GM23338 (cell line): ENCODE measurements around the gene FKBP9. TPM values are rescaled to one million over a fixed set of nuclear protein-coding genes. Genes with fewer than 3 reads are reported as not detected.

Experiments
- ATAC-seq: fragments of 200-7000 bp; cut with Tn5 transposase; 3 replicates; pipeline ENCODE4 v1.9.1; 2020
- DNase-seq: peaks from one replicate; pipeline ENCODE4 v3.0.0-alpha.2; 2015; ENCODE audit warnings: low spot score
- H2AFZ ChIP-seq: fragments of 200-600 bp; sonication (generic); 2 replicates; pipeline ENCODE4 v1.8.0; 2016; ENCODE audit warnings: antibody characterized with exemption, mild to moderate bottlenecking, moderate library complexity
- H3F3A ChIP-seq: fragments of 200-600 bp; sonication (generic); replicated peaks from 2 replicates; pipeline ENCODE4 v1.8.0; 2017; ENCODE audit warnings: antibody characterized with exemption, mixed run types, low read depth
- H3K27ac ChIP-seq: fragments of 200-600 bp; sonication (generic); 2 replicates; pipeline ENCODE4 v1.6.1; 2016; ENCODE audit warnings: low read depth
- H3K27me3 ChIP-seq: fragments of 200-600 bp; sonication (generic); 2 replicates; pipeline ENCODE4 v1.8.0; 2016; ENCODE audit warnings: mild to moderate bottlenecking, mixed run types, moderate library complexity; ENCODE audit not compliant: insufficient read depth
- H3K36me3 ChIP-seq: fragments of 200-600 bp; sonication (generic); 2 replicates; pipeline ENCODE4 v1.8.0; 2016; ENCODE audit warnings: mild to moderate bottlenecking; ENCODE audit not compliant: insufficient read depth
- H3K4me1 ChIP-seq: fragments of 200-600 bp; sonication (generic); 2 replicates; pipeline ENCODE4 v1.8.0; 2016; ENCODE audit warnings: mild to moderate bottlenecking, moderate library complexity; ENCODE audit not compliant: insufficient read depth
- H3K4me2 ChIP-seq: fragments of 200-600 bp; sonication (generic); 2 replicates; pipeline ENCODE4 v1.7.1; 2017; ENCODE audit warnings: mixed run types
- H3K4me3 ChIP-seq: fragments of 200-600 bp; sonication (generic); 2 replicates; pipeline ENCODE4 v1.6.1; 2016; ENCODE audit warnings: mixed run types
- H3K79me2 ChIP-seq: fragments of 200-600 bp; sonication (generic); replicated peaks from 2 replicates; pipeline ENCODE4 v1.8.0; 2017; ENCODE audit warnings: mild to moderate bottlenecking; ENCODE audit not compliant: insufficient read depth
- H3K9me2 ChIP-seq: fragments of 200-600 bp; sonication (generic); 2 replicates; pipeline ENCODE4 v1.8.0; 2017; ENCODE audit not compliant: insufficient read depth
- H4K20me1 ChIP-seq: fragments of 200-600 bp; sonication (generic); replicated peaks from 2 replicates; pipeline ENCODE4 v1.8.0; 2017; ENCODE audit warnings: mild to moderate bottlenecking; ENCODE audit not compliant: insufficient read depth
- H3K27ac Mint-ChIP-seq: 2 replicates; pipeline ENCODE4 v1.8.0; 2020; ENCODE audit warnings: inconsistent platforms, mild to moderate bottlenecking, moderate library complexity, mixed read lengths
- H3K27me3 Mint-ChIP-seq: 3 replicates; pipeline ENCODE4 v1.8.0; 2022; ENCODE audit warnings: low read depth, mild to moderate bottlenecking, moderate library complexity, mixed read lengths, inconsistent platforms; ENCODE audit not compliant: insufficient read depth, poor library complexity
- H3K36me3 Mint-ChIP-seq: 3 replicates; pipeline ENCODE4 v1.8.0; 2021; ENCODE audit warnings: low read depth, mild to moderate bottlenecking, inconsistent platforms, moderate library complexity, mixed read lengths
- H3K4me1 Mint-ChIP-seq: 3 replicates; pipeline ENCODE4 v1.8.0; 2020; ENCODE audit warnings: mild to moderate bottlenecking, inconsistent platforms, mixed read lengths
- H3K4me3 Mint-ChIP-seq: 3 replicates; pipeline ENCODE4 v1.8.0; 2021; ENCODE audit warnings: moderate library complexity, mild to moderate bottlenecking, inconsistent platforms, mixed read lengths
- H3K9me3 Mint-ChIP-seq: 3 replicates; pipeline ENCODE4 v1.8.0; 2020; ENCODE audit warnings: moderate library complexity, mild to moderate bottlenecking, inconsistent platforms, mixed read lengths
- CREB1 ChIP-seq: fragments of 250-450 bp; sonication (Bioruptor Pico); IDR thresholded peaks from 2 replicates; pipeline ENCODE4 v1.5.0; 2020; ENCODE audit warnings: low read depth, mild to moderate bottlenecking, moderate library complexity
- EZH2 ChIP-seq: fragments of 200-600 bp; sonication (generic); IDR thresholded peaks from one replicate; pipeline ENCODE4 v1.8.0; 2017; ENCODE audit warnings: antibody characterized with exemption, mild to moderate bottlenecking, low read depth; ENCODE audit not compliant: unreplicated experiment
- JUNB ChIP-seq: IDR thresholded peaks from one replicate; pipeline ENCODE4 v1.6.1; 2016; ENCODE audit warnings: antibody characterized with exemption; ENCODE audit not compliant: unreplicated experiment
- NANOG ChIP-seq: IDR thresholded peaks from 2 replicates; pipeline ENCODE4 v1.6.1; 2016; ENCODE audit warnings: antibody characterized with exemption, borderline replicate concordance
- ZNF114 ChIP-seq: fragments of 250-450 bp; sonication (Bioruptor Pico); IDR thresholded peaks from 2 replicates; pipeline ENCODE4 v1.5.0; 2020; ENCODE audit warnings: mild to moderate bottlenecking, moderate library complexity
- ZNF331 ChIP-seq: fragments of 250-450 bp; sonication (Bioruptor Pico); IDR thresholded peaks from 2 replicates; pipeline ENCODE4 v1.5.0; 2020; ENCODE audit warnings: low read depth, mild to moderate bottlenecking, moderate library complexity
- polyA plus RNA-seq: library from polyadenylated mRNA; unstranded; fragments of >200 nt; fragmentation: Nextera tagmentation; extraction: Ambion mirVana; gene quantifications from 2 replicates; pipeline ENCODE4 v1.2.1, GENCODE V29; 2016
- total RNA-seq: library from RNA; depleted of rRNA; stranded (reverse); fragments of >200 nt; shearing (Covaris generic); gene quantifications from 2 replicates; pipeline ENCODE4 v1.2.3, GENCODE V29; 2014
- TF ChIP-seq, protein P1 (sequence below): IDR thresholded peaks from one replicate; pipeline ENCODE4 v1.6.1; 2018; ENCODE audit warnings: antibody characterized with exemption; ENCODE audit not compliant: unreplicated experiment
- TF ChIP-seq, protein P2 (sequence below), 2 experiments: fragments of 200-600 bp in 1 of 2; sonication (generic) in 1 of 2; conservative IDR thresholded peaks; 2 replicates each; pipeline versions ENCODE4 v1.5.1 to v1.6.1; 2016 to 2017; ENCODE audit warnings: antibody characterized with exemption in 2 of 2, low read depth in 2 of 2, mild to moderate bottlenecking in 2 of 2, moderate library complexity in 1 of 2
- TF ChIP-seq, protein P3 (sequence below): IDR thresholded peaks from 2 replicates; pipeline ENCODE4 v1.6.1; 2016; ENCODE audit warnings: antibody characterized with exemption

FKBP9 gene
- total and polyA plus RNA-seq, 2 experiments from 2014 or later, result 5.2 to 15.8 TPM

DNA sequence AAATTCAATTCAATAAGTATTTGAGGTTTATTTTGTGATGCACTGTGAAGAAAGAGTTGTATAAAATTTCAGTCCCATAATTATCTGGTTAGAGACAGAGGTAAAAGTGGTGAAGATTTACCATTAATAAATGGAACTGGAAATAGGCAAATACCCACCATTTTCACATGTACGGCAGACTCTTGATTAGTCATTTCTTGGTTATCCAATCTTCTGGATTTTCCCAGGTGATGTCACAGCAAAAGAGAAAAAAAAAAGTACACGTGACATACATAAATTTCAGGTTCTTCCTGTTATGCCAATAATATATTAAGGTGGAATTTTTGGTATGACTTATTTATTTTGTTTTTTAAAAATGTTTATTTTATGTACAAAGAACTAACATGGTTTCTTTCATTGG is 78.5 kb downstream of the FKBP9 start:
- ATAC-seq (no peak), DNase-seq (no peak)
- Histone ChIP-seq H3K4me2 (no peak overlapping the region), H3K27ac (no peak overlapping the region), H3K4me1 (no peaks in the 10 kb centered on the region), H3K9me2 (no peaks in the 10 kb centered on the region), H3K79me2 (peaks cover 76% of the 10 kb centered on the region), H2AFZ (no peak overlapping the region), H3K36me3 (no peaks in the 10 kb centered on the region), H3K4me3 (no peak overlapping the region), H4K20me1 (peaks cover 35% of the 10 kb centered on the region), H3F3A (no peaks in the 10 kb centered on the region), H3K27me3 (no peaks in the 10 kb centered on the region)
- Mint-ChIP-seq H3K27ac (no peak overlapping the region), H3K4me3 (no peak overlapping the region), H3K4me1 (peaks cover 5% of the 10 kb centered on the region; the same call in 2 of the 3 replicates), H3K36me3 (peaks cover 4% of the 10 kb centered on the region; the same call in 1 of the 3 replicates), H3K27me3 (no peaks in the 10 kb centered on the region), H3K9me3 (no peaks in the 10 kb centered on the region; the same call in 2 of the 3 replicates)
- TF ChIP-seq, protein P1, sequence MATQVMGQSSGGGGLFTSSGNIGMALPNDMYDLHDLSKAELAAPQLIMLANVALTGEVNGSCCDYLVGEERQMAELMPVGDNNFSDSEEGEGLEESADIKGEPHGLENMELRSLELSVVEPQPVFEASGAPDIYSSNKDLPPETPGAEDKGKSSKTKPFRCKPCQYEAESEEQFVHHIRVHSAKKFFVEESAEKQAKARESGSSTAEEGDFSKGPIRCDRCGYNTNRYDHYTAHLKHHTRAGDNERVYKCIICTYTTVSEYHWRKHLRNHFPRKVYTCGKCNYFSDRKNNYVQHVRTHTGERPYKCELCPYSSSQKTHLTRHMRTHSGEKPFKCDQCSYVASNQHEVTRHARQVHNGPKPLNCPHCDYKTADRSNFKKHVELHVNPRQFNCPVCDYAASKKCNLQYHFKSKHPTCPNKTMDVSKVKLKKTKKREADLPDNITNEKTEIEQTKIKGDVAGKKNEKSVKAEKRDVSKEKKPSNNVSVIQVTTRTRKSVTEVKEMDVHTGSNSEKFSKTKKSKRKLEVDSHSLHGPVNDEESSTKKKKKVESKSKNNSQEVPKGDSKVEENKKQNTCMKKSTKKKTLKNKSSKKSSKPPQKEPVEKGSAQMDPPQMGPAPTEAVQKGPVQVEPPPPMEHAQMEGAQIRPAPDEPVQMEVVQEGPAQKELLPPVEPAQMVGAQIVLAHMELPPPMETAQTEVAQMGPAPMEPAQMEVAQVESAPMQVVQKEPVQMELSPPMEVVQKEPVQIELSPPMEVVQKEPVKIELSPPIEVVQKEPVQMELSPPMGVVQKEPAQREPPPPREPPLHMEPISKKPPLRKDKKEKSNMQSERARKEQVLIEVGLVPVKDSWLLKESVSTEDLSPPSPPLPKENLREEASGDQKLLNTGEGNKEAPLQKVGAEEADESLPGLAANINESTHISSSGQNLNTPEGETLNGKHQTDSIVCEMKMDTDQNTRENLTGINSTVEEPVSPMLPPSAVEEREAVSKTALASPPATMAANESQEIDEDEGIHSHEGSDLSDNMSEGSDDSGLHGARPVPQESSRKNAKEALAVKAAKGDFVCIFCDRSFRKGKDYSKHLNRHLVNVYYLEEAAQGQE, result no peak
- TF ChIP-seq ZNF331 (CRISPR knock-in tag) (no peak), JUNB (no peak), CREB1 (no peak), EZH2 (no peak), ZNF114 (CRISPR knock-in tag) (no peak)
- TF ChIP-seq, protein P2, sequence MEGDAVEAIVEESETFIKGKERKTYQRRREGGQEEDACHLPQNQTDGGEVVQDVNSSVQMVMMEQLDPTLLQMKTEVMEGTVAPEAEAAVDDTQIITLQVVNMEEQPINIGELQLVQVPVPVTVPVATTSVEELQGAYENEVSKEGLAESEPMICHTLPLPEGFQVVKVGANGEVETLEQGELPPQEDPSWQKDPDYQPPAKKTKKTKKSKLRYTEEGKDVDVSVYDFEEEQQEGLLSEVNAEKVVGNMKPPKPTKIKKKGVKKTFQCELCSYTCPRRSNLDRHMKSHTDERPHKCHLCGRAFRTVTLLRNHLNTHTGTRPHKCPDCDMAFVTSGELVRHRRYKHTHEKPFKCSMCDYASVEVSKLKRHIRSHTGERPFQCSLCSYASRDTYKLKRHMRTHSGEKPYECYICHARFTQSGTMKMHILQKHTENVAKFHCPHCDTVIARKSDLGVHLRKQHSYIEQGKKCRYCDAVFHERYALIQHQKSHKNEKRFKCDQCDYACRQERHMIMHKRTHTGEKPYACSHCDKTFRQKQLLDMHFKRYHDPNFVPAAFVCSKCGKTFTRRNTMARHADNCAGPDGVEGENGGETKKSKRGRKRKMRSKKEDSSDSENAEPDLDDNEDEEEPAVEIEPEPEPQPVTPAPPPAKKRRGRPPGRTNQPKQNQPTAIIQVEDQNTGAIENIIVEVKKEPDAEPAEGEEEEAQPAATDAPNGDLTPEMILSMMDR (conservative IDR thresholded peaks at IDR 0.05; ENCODE audit: low read depth in 2 of 2), result no peak

DNA sequence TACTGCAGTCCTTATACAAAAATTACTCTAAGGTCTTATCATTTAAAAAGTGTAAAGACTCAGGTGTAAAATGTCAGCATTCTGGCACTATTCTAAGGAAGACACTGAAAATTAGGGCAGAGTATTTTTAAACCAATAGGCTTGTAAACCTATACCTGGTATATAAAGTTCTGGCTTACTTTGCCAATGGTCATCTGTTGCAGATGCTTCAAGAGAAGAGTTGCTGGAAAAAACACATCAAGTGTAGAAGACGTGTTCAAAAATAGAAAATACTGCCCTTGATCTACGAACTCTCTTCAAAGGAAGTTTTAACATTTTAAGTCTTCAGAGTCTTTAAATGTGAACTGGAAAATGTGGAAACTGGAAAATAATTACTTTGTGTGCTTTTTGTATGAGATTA is 81.4 kb downstream of the FKBP9 start:
- Histone ChIP-seq H3K4me2 (no peak overlapping the region), H4K20me1 (peaks cover 57% of the 10 kb centered on the region), H3K36me3 (no peaks in the 10 kb centered on the region), H3K4me3 (no peak overlapping the region), H3K27me3 (no peaks in the 10 kb centered on the region), H3K9me2 (no peaks in the 10 kb centered on the region), H3F3A (no peaks in the 10 kb centered on the region), H3K79me2 (peaks cover 94% of the 10 kb centered on the region), H2AFZ (no peak overlapping the region), H3K4me1 (no peaks in the 10 kb centered on the region; the same call in 1 of the 2 replicates), H3K27ac (no peak overlapping the region)
- no peak overlapping the region for H3K4me3 Mint-ChIP-seq
- ATAC-seq, result no peak
- no peaks in the 10 kb centered on the region; the same call in 2 of the 3 replicates for H3K36me3 Mint-ChIP-seq
- H3K4me1 Mint-ChIP-seq, result peaks cover 5% of the 10 kb centered on the region; the same call in 2 of the 3 replicates
- H3K27me3 Mint-ChIP-seq, result no peaks in the 10 kb centered on the region
- DNase-seq, result no peak
- H3K9me3 Mint-ChIP-seq, result no peaks in the 10 kb centered on the region
- H3K27ac Mint-ChIP-seq, result no peak overlapping the region
- TF ChIP-seq ZNF114 (CRISPR knock-in tag), result no peak
- TF ChIP-seq EZH2, result no peak
- TF ChIP-seq NANOG, result no peak
- TF ChIP-seq ZNF331 (CRISPR knock-in tag), result no peak
- TF ChIP-seq, protein P3, sequence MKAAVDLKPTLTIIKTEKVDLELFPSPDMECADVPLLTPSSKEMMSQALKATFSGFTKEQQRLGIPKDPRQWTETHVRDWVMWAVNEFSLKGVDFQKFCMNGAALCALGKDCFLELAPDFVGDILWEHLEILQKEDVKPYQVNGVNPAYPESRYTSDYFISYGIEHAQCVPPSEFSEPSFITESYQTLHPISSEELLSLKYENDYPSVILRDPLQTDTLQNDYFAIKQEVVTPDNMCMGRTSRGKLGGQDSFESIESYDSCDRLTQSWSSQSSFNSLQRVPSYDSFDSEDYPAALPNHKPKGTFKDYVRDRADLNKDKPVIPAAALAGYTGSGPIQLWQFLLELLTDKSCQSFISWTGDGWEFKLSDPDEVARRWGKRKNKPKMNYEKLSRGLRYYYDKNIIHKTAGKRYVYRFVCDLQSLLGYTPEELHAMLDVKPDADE, result no peak
- no peak for TF ChIP-seq CREB1
- TF ChIP-seq, protein P2 (conservative IDR thresholded peaks at IDR 0.05; ENCODE audit: low read depth in 2 of 2), result no peak
- TF ChIP-seq, protein P1, result no peak
- no peak for TF ChIP-seq JUNB
